ENCODE measurements around the gene RIN3.

GRCh38 chr14:92630367-92630766 is 116.8 kb downstream of the RIN3 start:
- TF ChIP-seq CTCF (IDR thresholded peaks at IDR 0.05) (no peak), POLR2A (IDR thresholded peaks at IDR 0.05) (no peak), EP300 (IDR thresholded peaks at IDR 0.05) (no peak)

Measured in suprapubic skin (tissue), 3 donors.